HepG2 (cell line): Measurements from ENCODE around the gene ARID5B. TPM values are rescaled to one million over a fixed set of nuclear protein-coding genes. Genes with fewer than 3 reads are reported as not detected.

Experiments
- ZNF766 ChIP-seq: sonication (generic); formaldehyde crosslinking; IDR thresholded peaks from 2 replicates; pipeline ENCODE4 v1.5.0; 2020; ENCODE audit warnings: missing genetic modification reagents, borderline replicate concordance
- polyA plus RNA-seq, 8 experiments: library from polyadenylated mRNA; depleted of rRNA in 3 of 8; stranded (reverse) in 7 of 8; unstranded in 1 of 8; fragments of >200 nt; fragmentation: Illumina TruSeq in 4 of 8; extraction: Trizol in 4 of 8; gene quantifications; 2 replicates each; pipeline versions ENCODE4 v1.2.1 to v1.2.3, GENCODE V29; 2011 to 2016; ENCODE audit warnings: low read depth in 4 of 8, missing spikeins in 1 of 8, mixed read lengths in 1 of 8; ENCODE audit not compliant: insufficient read depth in 1 of 8
- total RNA-seq, 5 experiments: library from RNA; depleted of rRNA; stranded (reverse); fragments of >200 nt; fragmentation: Illumina TruSeq; extraction: Trizol; gene quantifications; 2 replicates each; pipeline ENCODE4 v1.2.3, GENCODE V29; 2016; ENCODE audit warnings: low read depth in 1 of 5
- TF ChIP-seq, protein P1 (sequence below): sonication (generic); formaldehyde crosslinking; IDR thresholded peaks from 2 replicates; pipeline ENCODE4 v1.5.1; 2020; ENCODE audit warnings: mild to moderate bottlenecking, missing genetic modification reagents, borderline replicate concordance
- TF ChIP-seq, protein P2 (sequence below): sonication (generic); formaldehyde crosslinking; IDR thresholded peaks from 2 replicates; pipeline ENCODE4 v1.5.1; 2020; ENCODE audit warnings: mild to moderate bottlenecking, missing genetic modification reagents, moderate library complexity

ARID5B gene
- total and polyA plus RNA-seq, 2 of the 13 experiments (the other 11 are each of a cell fraction or from before 2014, with no cell fraction given): 6.2 to 21.1 TPM

DNA sequence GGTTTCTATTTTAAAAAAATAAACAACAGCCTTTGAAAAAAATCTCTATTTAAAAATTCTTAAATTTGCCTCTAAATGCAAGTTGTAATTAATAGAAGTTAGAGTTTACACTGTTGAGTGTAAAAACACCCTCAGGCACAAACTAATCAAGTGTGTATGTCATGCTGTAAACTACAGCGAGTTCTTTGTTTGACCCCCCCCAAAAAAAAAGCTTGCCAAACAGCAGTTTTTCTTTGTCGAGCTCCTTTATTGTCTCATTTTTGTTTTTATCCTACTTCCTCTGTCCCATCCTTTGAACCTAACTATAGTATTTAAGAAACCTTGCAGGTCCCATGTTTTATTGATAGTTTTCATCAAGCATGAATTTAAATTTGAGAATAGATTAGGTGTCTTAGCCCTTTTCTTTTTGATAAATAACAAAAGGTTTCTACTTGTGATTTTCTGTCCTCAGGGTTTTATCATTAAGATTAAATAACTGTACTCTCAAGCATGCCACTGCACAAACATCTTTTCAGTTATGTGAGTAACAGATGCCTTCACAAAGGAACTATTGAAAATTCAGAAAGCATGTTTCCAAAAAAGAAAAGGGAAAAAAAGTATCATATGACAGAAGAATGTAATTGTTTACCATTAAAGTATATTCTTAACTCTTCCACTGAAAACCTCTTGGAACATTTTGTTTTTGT, 176.0 kb downstream of the ARID5B start (continued):
- TF ChIP-seq, protein P1, sequence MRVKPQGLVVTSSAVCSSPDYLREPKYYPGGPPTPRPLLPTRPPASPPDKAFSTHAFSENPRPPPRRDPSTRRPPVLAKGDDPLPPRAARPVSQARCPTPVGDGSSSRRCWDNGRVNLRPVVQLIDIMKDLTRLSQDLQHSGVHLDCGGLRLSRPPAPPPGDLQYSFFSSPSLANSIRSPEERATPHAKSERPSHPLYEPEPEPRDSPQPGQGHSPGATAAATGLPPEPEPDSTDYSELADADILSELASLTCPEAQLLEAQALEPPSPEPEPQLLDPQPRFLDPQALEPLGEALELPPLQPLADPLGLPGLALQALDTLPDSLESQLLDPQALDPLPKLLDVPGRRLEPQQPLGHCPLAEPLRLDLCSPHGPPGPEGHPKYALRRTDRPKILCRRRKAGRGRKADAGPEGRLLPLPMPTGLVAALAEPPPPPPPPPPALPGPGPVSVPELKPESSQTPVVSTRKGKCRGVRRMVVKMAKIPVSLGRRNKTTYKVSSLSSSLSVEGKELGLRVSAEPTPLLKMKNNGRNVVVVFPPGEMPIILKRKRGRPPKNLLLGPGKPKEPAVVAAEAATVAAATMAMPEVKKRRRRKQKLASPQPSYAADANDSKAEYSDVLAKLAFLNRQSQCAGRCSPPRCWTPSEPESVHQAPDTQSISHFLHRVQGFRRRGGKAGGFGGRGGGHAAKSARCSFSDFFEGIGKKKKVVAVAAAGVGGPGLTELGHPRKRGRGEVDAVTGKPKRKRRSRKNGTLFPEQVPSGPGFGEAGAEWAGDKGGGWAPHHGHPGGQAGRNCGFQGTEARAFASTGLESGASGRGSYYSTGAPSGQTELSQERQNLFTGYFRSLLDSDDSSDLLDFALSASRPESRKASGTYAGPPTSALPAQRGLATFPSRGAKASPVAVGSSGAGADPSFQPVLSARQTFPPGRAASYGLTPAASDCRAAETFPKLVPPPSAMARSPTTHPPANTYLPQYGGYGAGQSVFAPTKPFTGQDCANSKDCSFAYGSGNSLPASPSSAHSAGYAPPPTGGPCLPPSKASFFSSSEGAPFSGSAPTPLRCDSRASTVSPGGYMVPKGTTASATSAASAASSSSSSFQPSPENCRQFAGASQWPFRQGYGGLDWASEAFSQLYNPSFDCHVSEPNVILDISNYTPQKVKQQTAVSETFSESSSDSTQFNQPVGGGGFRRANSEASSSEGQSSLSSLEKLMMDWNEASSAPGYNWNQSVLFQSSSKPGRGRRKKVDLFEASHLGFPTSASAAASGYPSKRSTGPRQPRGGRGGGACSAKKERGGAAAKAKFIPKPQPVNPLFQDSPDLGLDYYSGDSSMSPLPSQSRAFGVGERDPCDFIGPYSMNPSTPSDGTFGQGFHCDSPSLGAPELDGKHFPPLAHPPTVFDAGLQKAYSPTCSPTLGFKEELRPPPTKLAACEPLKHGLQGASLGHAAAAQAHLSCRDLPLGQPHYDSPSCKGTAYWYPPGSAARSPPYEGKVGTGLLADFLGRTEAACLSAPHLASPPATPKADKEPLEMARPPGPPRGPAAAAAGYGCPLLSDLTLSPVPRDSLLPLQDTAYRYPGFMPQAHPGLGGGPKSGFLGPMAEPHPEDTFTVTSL (CRISPR knock-in tag): no peak
- TF ChIP-seq, protein P2, sequence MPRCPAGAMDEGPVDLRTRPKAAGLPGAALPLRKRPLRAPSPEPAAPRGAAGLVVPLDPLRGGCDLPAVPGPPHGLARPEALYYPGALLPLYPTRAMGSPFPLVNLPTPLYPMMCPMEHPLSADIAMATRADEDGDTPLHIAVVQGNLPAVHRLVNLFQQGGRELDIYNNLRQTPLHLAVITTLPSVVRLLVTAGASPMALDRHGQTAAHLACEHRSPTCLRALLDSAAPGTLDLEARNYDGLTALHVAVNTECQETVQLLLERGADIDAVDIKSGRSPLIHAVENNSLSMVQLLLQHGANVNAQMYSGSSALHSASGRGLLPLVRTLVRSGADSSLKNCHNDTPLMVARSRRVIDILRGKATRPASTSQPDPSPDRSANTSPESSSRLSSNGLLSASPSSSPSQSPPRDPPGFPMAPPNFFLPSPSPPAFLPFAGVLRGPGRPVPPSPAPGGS: no peak
- TF ChIP-seq ZNF766 (CRISPR knock-in tag): no peak
